Iris pigment epithelial cell (primary cell): ENCODE measurements around the gene IGSF9.

ENCODE experiments used
- DNase-seq: peaks from one replicate; pipeline ENCODE4 v3.0.0-alpha.2; 2011; ENCODE audit warnings: low read depth

Gene IGSF9

DNA sequence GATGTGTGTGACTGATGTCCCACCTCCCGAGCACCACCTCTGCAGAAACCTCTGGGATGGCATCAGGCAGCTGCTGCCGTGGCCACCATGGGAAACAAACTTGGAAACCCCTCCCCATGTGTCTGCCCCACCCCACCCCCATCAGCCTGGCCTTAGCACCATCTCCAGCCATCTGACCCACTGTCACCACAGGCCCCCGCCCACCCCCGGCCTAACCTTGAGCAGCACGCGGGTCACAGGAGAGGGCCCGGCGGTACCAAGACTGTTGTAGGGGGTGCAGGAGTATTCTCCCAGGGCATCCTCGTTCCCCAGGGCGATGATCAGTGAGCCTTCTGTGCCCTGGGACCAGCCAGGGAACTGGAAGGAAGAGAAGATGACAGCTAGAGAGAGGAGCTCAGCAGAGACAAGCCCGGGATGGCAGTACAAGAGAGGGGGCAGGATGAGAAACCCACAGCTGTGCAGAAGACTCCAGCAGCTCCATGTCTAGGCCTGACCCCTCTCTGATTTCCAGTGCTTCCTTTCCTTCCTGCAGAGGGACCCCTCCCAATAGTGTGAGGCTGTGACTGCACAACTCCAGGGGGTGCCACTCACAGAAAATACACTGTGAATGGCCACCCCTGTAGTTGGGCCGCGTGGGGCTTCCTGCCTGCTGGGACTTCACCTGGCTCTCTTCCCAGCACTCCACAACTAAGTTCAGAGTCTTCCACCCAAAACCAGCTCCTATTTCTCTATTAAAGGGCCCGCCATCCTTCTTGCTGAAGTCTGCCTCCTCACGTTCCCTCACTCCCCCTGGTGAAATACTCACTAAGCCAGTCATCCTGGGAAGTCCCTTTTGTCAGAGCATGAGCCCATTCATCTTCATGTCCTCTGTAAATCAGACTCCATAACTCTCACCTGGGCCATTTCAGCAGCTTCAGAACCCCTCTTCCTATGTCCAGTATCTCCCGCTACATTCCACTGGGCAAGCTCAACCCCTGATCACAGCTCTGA lies 12.8 kb downstream of the IGSF9 start:
- DNase-seq = no peak

DNA sequence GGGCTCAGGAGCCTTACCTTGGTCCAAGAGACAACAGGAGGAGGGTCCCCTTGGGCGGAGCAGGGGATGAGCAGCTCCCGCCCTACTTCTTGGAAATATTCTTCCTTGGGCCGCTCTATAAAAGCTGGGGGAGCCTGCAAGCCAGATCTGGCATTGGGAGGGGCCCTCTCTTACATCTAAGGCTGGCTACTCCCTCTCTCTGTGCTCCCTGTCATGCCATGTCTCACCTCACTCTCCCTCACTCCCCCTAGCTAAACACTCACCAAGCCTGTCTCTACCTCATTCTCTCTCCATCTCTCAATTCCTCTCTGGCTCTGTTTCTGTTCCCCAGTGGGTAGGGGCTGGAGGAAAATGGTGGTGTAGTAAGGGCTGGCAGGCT lies 13.6 kb downstream of the IGSF9 start:
- DNase-seq = no peak

DNA sequence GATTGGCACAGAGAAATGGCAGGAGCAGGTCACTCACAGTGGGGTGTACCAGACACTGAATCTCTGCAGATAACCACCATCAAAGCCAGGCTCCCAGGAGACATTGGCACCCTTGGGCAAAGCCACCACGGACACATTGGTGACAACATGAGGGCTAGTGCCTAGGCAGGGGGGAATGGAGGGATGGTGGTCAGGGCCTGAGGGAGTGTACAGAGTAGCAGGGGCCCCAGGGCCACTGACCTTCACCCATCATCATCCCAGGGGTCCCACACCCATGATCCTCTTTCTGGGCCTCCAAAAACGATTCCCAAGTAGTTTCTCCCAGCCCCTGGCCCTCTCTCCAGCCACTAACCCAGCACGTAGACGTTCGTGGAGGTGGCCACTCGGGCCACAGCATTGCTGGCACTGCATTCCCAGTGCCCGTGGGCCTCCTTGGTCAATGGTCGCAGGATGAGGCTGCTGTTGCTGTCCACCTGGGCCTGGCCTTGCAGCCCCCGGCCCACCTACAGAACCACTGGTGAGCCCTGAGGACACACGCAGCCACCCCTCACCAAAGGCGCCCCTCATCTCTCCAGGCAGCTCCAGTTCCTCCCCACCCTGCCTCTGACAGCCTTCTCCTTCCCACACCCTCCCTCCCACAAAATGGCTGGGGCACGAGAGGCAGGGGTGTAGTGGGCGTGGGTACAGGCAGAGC lies 14.2 kb downstream of the IGSF9 start:
- no peak for DNase-seq

DNA sequence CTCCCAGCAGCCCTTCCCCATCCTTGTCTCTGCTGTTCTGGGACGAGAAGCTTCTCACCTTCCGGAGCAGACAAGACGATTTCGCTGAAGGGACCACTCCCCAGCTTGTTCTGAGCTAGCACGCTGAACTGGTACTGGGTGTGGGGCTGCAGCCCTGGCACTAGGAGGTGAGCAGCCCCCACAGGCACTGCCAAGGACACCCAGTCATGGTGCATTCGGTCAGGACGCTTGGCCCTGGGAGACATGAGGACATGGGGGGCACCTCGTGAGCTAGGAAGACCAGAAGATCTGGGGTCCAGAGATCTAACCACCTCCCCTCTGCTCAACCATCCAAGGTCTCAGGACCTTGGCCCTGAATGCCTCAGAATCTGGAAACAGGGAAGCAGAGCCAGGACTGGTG lies 14.8 kb downstream of the IGSF9 start:
- DNase-seq = no peak

DNA sequence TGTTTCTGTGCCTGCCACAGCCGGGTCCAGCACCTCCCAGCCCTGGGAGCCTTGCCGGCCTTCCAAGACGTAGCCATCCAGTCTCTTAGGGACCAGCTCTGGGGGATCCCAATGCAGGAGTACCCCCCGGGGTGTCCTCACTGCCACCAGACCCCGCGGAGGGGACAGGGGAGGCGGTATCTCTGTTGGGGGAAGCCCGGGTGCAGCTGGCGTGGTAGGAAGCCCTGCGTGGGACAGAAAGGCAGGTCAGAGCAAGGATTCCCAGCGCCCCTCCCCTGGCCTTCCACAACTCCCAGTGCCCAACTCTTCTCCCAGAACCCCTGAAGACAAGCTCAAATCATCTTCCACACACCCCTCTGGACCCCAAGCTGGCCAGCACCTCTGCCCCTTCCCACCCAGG lies 15.2 kb downstream of the IGSF9 start:
- DNase-seq = no peak

DNA sequence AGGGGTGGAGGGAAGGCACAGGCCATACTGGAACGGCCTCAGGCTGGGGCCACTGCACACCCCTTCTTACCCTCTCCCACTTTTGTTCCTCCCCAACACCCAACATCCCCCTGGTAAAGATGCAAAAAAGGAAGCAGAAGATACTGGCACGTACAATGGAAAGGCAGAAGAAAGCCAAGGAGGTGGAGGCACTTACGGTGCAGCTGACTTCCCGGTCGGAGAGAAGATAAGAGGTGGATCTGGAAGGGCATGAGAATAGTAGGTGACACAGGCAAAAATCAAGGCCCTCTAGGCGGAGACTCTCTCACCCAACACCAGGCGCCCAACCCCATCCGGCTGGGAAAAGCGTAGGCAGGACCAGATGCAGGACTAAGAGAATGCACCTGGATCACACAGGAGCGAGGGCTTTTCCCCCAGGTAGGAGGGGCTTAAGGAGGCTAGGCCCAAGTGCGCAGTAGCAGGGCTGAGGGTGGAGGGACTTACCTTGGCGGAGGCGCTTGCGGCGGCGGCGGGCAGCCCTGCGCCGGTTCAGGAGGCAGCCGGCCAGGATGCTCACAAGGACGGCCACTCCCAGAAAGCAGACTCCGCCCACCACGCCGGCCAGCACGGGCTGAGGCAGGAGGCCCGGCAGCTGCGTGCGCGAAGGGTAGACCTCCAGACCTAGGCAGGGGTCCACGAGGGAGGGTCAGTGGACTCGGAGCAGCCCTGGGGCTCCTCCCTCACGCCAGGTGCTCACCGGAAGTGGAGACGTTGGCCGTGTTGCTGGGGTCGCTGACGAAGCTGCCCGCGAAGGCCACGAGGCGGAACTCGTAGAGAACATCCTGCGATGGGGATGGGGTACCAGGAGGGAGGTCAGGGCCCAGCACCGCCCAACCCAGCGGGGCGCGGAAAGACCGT lies 16.0 kb downstream of the IGSF9 start:
- no peak for DNase-seq

DNA sequence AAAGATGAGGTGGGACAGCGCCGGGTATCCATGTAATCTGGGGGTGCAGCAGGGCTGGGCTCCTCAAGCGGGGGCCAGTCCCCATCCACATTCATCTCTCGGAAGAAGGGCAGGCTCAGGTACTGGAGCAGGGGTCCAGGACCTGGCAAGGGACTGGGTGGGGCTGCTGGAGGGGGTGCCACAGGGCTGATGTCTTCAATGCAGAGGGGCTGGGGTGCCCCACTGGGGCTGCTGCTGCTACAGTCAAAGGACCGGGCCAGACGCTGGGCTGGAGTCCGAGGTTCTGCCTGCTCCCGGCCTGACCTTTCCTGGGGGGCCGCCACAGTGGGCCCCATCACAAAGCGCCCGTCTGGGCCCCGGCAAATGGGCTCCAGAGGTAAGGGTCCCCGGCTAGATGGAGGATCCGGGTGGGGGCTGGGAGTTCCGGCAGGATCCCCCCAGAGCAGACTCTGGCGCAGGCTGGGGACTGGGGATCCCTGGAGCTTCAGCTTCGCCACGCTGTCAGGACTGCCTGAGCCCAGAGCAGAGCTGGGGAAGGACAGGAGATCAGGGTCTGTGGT lies 16.8 kb downstream of the IGSF9 start:
- DNase-seq = no peak

DNA sequence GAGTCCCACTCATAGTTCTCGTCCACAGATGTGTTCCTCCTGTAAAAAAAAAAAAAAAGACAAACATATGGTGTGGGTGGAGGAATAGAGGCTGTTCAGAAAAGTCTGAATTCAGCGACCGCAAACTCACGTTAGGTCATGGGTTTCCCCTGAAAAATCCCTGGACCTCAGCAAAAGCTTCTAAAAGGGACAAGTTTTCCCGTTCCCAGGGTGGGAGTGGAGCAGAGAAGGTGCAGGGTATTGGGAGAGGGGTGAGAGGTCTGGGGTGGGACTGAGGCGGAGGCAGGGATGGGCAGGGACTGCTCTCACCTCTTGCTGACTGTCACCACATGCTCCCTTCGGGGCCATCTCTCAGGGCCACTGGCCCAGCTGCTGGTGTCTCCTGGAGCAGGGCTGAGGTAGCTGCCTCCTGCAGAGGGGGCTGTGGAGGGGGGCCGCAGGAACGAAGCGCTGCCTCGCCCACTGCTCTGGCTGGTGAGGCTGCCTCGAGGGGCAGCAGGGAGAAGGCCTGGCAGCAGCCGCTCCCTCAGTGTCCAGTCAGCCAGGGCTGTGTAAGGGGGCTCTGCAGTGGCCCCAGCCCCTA lies 17.5 kb downstream of the IGSF9 start:
- no peak for DNase-seq

DNA sequence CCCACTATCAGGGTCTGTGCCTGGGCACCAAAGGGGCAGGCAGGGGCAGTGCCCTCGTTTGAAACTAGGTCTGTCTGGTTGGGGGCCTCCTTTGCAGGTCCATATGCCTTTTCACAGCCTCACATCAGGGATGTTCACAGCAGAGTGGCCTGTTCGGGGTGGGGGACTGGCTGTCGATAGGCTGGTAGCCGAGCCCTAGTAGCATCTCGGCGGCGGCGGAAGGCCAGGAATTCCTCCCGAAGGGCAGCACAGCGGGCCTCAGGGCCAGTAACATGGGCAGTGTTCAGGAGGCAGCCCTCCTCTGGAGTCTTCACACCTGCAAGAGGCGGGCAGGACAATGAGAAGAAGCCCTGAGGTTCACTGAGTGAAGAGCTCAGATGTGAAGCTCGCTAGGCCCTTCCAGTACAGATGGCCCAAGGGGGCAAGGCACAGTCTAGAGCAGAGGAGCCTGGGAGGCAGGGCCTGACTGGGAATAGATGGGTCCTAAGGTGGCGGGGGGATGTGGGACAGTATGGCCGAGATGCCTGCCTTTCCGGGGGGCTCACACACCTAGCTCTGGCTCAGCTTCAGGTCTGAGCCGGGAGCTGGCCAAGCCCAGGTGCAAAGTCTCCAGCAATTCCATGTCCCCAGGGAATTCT lies 18.1 kb downstream of the IGSF9 start:
- no peak for DNase-seq

DNA sequence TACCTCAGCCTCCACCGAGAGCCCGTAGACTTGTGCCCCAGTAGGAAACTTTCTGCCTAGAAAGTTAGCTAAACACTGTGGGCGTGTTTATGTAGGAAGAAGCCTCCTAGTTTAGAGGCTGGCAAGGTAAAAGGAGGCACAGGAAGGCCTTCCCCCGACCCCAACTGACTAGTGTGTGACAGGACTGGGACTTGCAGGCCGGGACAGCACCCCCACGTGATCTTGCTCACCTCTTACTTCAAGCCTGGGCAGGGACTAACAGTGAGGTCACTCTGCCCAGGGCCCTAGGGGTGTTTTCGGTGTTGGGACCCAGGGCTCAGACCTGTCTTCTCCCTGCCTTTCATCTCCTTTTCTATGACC lies 19.7 kb downstream of the IGSF9 start:
- no peak for DNase-seq

DNA sequence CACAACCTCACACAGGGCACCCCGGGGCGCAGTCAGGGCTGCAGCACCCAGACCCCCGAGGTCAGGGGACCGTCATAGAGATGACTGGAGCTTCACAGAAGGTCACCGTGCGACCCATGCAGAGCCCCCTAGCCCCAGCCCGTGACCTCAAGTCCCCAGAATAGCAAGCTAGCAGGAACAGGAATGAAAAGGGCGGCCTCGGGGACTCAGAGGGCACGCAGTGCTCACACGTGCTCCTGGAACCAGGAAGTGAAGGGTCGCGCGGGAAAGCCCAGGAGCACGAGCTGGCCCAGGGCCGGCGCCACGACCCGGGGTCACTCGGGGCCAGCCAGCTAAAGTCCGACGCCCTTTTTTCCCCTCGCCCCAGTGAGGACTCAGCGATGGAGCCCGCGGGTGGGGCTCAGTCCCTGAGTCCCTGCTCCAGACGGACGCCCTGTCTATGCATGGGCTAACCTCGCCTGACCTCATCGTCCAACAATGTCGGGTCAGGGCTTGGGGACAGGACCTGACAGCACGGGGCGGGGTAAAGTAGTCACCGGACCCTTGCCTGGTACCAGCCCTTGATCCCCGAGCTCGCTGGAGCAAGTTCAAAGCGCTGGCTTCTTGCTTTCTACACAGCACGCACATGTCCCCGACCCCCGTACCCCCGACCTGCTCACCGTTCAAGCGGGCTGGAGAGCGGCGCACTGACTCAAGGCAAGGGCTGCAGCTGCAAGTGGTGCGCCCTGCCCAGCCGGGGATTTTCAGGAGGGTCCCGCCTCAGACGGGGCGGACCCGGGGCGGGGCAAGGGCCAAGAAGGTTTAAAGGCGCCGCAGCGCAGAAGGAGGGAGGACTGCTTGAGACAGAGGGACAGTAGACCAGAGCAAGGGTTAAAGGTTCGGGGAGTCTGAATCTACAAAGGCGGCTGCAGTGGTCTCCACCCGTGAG lies 20.4 kb downstream of the IGSF9 start, which contains the start of gene TAGLN2:
TSS of gene TAGLN2 (minus strand) at position 717 of the 928 bp plus-strand sequence. CDS start 4,998 bp downstream, outside the sequence.
- peak; percentile 94 for DNase-seq

DNA sequence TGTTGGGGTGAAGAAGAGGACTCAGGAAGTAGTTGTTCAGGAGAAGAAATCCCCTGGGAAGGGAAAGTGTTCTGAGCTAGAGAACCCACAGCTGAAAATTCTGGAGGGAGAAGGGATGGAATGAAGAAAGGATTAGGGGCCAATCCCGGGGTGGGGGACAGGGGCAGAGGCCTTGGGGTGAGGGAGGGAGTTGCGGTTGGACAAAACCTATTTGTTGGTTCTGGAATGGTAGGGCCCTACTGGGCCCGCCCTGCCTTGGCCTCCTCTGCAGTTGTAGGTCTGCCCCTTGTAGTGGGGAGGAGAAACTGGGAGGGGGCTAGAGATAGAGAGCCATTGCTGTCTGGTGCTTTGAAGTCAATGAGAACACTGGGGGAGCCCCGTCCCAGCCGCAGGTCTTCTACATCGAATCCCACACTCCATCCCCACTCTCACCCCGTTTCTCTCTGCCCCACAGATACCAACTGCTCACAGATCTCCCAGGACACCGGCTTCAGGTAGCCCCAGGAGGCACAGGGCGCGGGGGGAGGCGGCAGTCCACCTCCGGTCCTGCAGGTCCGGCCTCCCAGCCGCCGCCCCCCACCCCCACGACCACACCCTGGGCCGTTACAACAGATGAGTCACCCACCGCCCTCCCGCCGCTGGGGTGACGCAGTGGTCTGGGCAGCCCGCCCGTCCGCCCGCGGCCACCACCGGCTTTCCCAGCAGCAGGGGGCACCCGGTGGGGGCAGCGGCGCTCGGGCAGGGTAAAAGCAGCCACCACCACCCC lies 21.2 kb downstream of the IGSF9 start:
- DNase-seq = peak; percentile 93

DNA sequence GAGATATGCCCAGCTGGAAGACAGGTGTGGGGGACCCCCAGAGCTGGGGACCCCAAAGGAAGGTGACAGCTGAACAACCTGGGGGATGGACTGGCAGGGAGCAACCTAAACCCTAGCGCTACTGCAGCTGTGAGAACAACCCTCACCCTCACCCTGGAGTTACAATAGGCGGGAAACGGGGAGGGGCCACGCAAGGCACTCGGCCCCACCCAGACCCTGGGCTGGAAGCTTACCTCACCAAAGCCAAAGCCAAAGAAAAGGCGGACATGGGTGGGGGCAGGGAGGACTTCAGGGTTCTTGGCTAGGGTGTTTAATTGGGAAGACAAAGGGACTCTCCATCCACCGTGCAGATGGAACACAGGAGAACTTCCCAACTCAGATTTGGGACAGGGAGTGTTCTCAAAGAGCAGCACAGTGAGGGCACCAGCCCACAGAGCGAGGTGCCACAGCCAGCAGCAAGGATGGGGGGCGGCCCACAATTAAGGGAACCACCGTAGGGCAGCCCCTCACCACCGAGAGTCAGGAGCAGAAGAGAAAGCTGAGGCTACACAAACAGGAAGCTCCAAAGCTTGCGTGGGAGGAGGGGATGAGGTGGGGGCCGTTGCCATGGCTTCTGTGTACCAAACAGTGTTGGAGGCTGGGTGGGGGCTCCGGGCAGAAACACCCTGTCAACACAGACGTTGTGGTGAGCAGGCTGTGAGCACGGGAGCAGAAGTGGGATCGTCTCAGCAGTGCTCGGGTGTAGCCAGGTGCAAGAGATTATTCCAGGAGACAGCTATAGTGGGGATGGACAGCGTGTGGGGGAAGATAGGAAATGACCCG lies 22.0 kb downstream of the IGSF9 start:
- DNase-seq = peak; percentile 89

DNA sequence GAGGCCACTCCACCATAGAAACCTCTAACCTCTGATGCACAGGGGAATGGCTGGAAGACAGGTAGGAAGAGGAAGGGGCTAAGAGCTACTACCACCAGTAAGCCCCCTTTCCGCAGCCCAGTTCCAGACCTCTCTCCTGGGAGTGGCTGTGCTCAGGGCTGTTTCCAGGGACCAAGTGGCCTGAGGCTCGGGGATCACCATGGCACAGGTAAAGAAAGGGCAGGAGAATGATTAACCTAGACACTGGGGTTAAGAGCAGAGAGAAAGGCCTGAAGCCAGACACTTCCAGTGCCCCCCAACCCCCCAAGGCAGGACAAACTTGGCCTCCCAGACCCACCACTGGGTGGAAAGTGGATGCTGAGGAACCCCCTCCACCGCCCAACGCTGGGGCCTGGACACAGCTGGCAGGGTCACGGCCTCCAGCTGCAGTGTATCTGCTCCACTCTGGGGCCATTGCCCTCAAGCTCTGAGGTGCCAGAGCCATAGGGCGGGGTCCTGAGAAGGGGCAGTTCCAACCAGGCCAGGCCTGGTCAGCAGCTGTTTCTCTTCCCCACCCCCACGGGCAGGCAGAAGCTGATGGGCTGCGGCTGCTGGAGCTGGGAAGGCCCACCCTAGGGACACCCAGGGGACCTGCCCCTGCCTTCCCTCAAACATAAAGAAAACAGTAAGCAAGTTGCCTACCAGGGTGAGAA lies 22.8 kb downstream of the IGSF9 start:
- no peak for DNase-seq

DNA sequence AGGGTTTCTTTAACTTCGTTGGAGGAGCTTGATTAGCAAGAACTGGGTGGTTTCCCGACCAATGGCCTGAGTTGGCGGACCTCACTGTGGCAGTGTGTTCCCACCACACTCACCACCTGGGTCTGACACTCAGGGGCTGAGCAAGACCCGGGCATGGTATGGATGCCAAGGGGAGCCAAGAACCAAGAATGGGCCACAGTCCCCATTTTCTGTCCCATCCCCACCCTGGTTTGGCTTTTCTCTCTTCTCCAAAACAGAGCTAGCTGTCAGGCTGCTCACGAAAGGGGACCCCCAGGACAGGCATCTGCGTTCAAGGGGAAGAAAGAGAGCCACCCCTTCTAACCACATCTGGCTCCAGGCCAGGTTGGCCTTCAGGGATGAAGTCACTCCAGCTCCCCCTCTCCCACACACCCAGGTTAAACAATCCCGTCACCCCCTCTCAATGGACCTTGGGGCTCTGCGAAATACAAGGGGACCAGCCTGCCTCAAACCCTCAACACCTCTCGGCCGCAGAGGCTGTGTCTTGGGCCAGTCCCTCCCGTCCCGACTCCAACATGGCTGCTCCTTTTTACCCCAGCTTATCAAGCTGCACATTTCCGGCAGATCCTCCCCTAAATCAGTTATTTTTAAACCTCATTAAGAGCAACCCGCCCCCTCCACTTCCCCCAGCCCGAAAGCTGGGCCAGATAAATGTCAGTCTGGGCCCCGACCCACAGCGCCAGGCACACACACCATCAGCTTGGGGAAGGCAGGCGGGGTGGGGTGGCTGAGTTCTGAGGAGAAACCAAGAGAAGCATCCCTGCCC lies 23.5 kb downstream of the IGSF9 start:
- DNase-seq = peak; percentile 49

DNA sequence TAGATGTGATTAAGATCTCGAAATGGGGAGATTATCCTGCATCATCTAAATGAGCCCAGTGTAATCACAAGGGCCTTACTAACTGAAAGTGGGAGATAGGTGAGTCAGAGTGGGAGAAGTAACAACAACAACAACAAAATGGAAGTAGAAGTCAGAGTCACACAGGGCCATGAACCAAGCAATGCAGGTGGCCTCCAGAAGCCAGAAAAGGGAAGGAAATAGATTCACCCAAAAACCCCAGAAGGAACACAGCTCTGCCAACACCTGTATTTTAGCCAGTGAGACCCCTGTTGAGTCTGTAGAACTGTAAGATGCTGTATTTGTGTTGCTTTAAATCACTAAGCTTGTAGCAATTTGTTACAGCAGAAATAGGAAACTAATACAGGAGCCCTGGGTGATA lies 24.2 kb downstream of the IGSF9 start:
- peak; percentile 43 for DNase-seq

DNA sequence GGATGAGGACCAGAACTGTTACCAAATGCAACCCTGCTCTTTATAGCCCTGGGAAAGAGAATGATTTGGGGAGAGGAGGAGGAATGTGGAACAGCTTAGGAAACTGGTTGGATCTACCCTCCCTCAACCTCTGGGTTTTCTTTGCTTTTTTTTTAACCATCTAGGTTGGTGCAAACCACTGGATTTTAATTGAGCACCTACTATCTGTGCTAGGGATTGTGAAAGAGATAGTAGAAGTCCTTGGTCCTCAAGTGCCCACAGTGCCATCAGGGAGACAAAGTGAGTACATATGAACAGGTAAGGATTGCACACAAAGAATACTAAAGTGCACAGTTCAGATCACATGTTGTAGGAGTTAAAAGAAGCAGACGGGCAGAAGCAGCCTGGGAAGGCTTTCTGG lies 24.8 kb downstream of the IGSF9 start:
- no peak for DNase-seq
